ENCODE data around the gene WDCP.
A peak's percentile ranks its signal among the peaks of the same experiment; 100 is the strongest.
"Not testable (repeated sequence)": the region's sequence is repeated elsewhere in the genome, so short reads cannot be mapped to it uniquely, and the experiment has no call there.

Gene WDCP

GRCh38 chr2:24046930-24047702 is at the start of gene WDCP:
TSS of gene WDCP (minus strand) at chr2:24047391. CDS start at chr2:24039494, 7,897 bp downstream.
- DNase-seq (ENCODE audit: low spot score) = peak; percentile 98

GRCh38 chr2:24095171-24095677 is 48.0 kb upstream of the WDCP start:
- DNase-seq (ENCODE audit: low spot score) = not testable (repeated sequence)

GRCh38 chr2:24093270-24093669 is 46.1 kb upstream of the WDCP start:
- not testable (repeated sequence) for DNase-seq (ENCODE audit: low spot score)

GRCh38 chr2:24088821-24089359 is 41.7 kb upstream of the WDCP start:
- DNase-seq (ENCODE audit: low spot score) = no peak

- no peak for DNase-seq (ENCODE audit: low spot score)
Observed at GRCh38 chr2:24087032-24087431, 39.8 kb upstream of the WDCP start.

GRCh38 chr2:24086241-24086640 is 39.0 kb upstream of the WDCP start:
- no peak for DNase-seq (ENCODE audit: low spot score)

- no peak for DNase-seq (ENCODE audit: low spot score)
Observed at GRCh38 chr2:24085200-24085489, 38.0 kb upstream of the WDCP start.

- DNase-seq (ENCODE audit: low spot score) = peak; percentile 92
Observed at GRCh38 chr2:24084386-24085199, 37.4 kb upstream of the WDCP start, which contains the start of gene TP53I3. TSS of gene TP53I3 (minus strand) at chr2:24084834. CDS start at chr2:24084326, 508 bp downstream.

- DNase-seq (ENCODE audit: low spot score) = peak; percentile 92
Observed at GRCh38 chr2:24083567-24084385, 36.6 kb upstream of the WDCP start.

GRCh38 chr2:24082787-24083566 is 35.8 kb upstream of the WDCP start:
- no peak for DNase-seq (ENCODE audit: low spot score)

GRCh38 chr2:24080701-24081100 is 33.5 kb upstream of the WDCP start:
- DNase-seq (ENCODE audit: low spot score) = no peak

GRCh38 chr2:24077879-24078278 is 30.7 kb upstream of the WDCP start:
- no peak for DNase-seq (ENCODE audit: low spot score)

- no peak for DNase-seq (ENCODE audit: low spot score)
Observed at GRCh38 chr2:24077535-24077877, 30.3 kb upstream of the WDCP start.

GRCh38 chr2:24076849-24077534 is 29.8 kb upstream of the WDCP start:
- DNase-seq (ENCODE audit: low spot score) = peak; percentile 42

GRCh38 chr2:24075915-24076848 is 29.0 kb upstream of the WDCP start, which contains the start of gene SF3B6:
TSS of gene SF3B6 (minus strand) at chr2:24076326. CDS start at chr2:24076229, 97 bp downstream.
- DNase-seq (ENCODE audit: low spot score) = peak; percentile 100

GRCh38 chr2:24075259-24075658 is 28.1 kb upstream of the WDCP start:
- no peak for DNase-seq (ENCODE audit: low spot score)

GRCh38 chr2:24073816-24074215 is 26.6 kb upstream of the WDCP start:
- no peak for DNase-seq (ENCODE audit: low spot score)

- no peak for DNase-seq (ENCODE audit: low spot score)
Observed at GRCh38 chr2:24072259-24072658, 25.1 kb upstream of the WDCP start.

- no peak for DNase-seq (ENCODE audit: low spot score)
Observed at GRCh38 chr2:24065341-24065740, 18.1 kb upstream of the WDCP start.

All from kidney tubule cell (primary cell).